Activated CD4-positive, alpha-beta memory T cell treated with anti-CD3 and anti-CD28 coated beads, Interleukin-2, amount 10 ng/mL, durations not matched to agents 7 days and 5 days (primary cell): Measurements from ENCODE around the gene NOL12. TPM values are rescaled to one million over a fixed set of nuclear protein-coding genes. Genes with fewer than 3 reads are reported as not detected.
"Not testable (repeated sequence)": the region's sequence is repeated elsewhere in the genome, so short reads cannot be mapped to it uniquely, and the experiment has no call there.

Source experiments
- CTCF ChIA-PET: fragments of 350-600 bp; sonication (Branson Sonifier 250); formaldehyde crosslinking; loops from one replicate; lab custom pipeline; 2021; ENCODE audit warnings: antibody characterized with exemption, inconsistent platforms; lab: Charles Lee
- POLR2A ChIA-PET: fragments of 350-600 bp; sonication (Branson Sonifier 250); formaldehyde crosslinking; loops from one replicate; lab custom pipeline; 2021; ENCODE audit warnings: antibody characterized with exemption; lab: Charles Lee
- DNase-seq: peaks from one replicate; pipeline ENCODE4 v3.0.0-alpha.2; 2020
- H3K27ac Mint-ChIP-seq: one replicate; pipeline ENCODE4 v1.8.0; 2021; ENCODE audit warnings: mild to moderate bottlenecking, mixed read lengths
- H3K27me3 Mint-ChIP-seq: one replicate; pipeline ENCODE4 v1.8.0; 2021; ENCODE audit warnings: mixed read lengths
- H3K36me3 Mint-ChIP-seq: one replicate; pipeline ENCODE4 v1.8.0; 2021; ENCODE audit warnings: low read depth, mixed read lengths
- H3K4me1 Mint-ChIP-seq: one replicate; pipeline ENCODE4 v1.8.0; 2021; ENCODE audit warnings: mixed read lengths
- H3K4me3 Mint-ChIP-seq: one replicate; pipeline ENCODE4 v1.8.0; 2021; ENCODE audit warnings: mild to moderate bottlenecking, mixed read lengths
- H3K9me3 Mint-ChIP-seq: one replicate; pipeline ENCODE4 v1.8.0; 2021; ENCODE audit warnings: mixed read lengths
- total RNA-seq, 2 experiments: library from RNA; stranded (reverse); gene quantifications; one replicate each; pipeline ENCODE4 v1.2.3, GENCODE V29; 2021

The NOL12 gene
- total RNA-seq, 2 experiments from 2014 or later = 36.6 to 36.9 TPM

- Mint-ChIP-seq H3K36me3 (no peaks in the 10 kb centered on the region), H3K27ac (no peak overlapping the region), H3K27me3 (no peaks in the 10 kb centered on the region), H3K4me3 (no peak overlapping the region), H3K4me1 (no peaks in the 10 kb centered on the region), H3K9me3 (no peaks in the 10 kb centered on the region)
- POLR2A ChIA-PET = no interaction called here
- CTCF ChIA-PET = no interaction called here
- no peak for DNase-seq
Observed at GRCh38 chr22:37705205-37705604, 19.1 kb downstream of the NOL12 start.

- Mint-ChIP-seq H3K9me3 (no peaks in the 10 kb centered on the region), H3K4me3 (no peak overlapping the region), H3K4me1 (no peaks in the 10 kb centered on the region), H3K27me3 (no peaks in the 10 kb centered on the region), H3K27ac (no peak overlapping the region), H3K36me3 (no peaks in the 10 kb centered on the region)
- ChIA-PET CTCF (no interaction called here), POLR2A (no interaction called here)
- DNase-seq = no peak
Observed at GRCh38 chr22:37708580-37709444, 22.7 kb downstream of the NOL12 start.

GRCh38 chr22:37709445-37709765 is 23.3 kb downstream of the NOL12 start:
- Mint-ChIP-seq H3K27ac (no peak overlapping the region), H3K27me3 (no peaks in the 10 kb centered on the region), H3K4me1 (no peaks in the 10 kb centered on the region), H3K9me3 (no peaks in the 10 kb centered on the region), H3K36me3 (no peaks in the 10 kb centered on the region), H3K4me3 (no peak overlapping the region)
- ChIA-PET POLR2A (no interaction called here), CTCF (no interaction called here)
- DNase-seq = no peak

GRCh38 chr22:37710675-37711074 is 24.5 kb downstream of the NOL12 start:
- Mint-ChIP-seq H3K36me3 (no peaks in the 10 kb centered on the region), H3K27me3 (no peaks in the 10 kb centered on the region), H3K27ac (no peak overlapping the region), H3K9me3 (no peaks in the 10 kb centered on the region), H3K4me3 (no peak overlapping the region), H3K4me1 (no peaks in the 10 kb centered on the region)
- POLR2A ChIA-PET = no interaction called here
- CTCF ChIA-PET = interaction anchor here (0.5 to 2.1 kb wide), 2 partner anchors 68 to 118 kb away, joined by 4 to 6 read pairs; no protein-coding TSS in a partner anchor
- DNase-seq = no peak

GRCh38 chr22:37711490-37711889 is 25.3 kb downstream of the NOL12 start:
- no peak for DNase-seq
- H3K27ac Mint-ChIP-seq = no peak overlapping the region
- CTCF ChIA-PET = interaction anchor here (2.1 kb wide), 1 partner anchor 69 kb away, joined by 6 read pairs; no protein-coding TSS in a partner anchor
- H3K4me3 Mint-ChIP-seq = no peak overlapping the region
- POLR2A ChIA-PET = no interaction called here
- H3K9me3 Mint-ChIP-seq = no peaks in the 10 kb centered on the region
- no peaks in the 10 kb centered on the region for H3K4me1 Mint-ChIP-seq
- H3K36me3 Mint-ChIP-seq = no peaks in the 10 kb centered on the region
- no peaks in the 10 kb centered on the region for H3K27me3 Mint-ChIP-seq

- CTCF ChIA-PET = no interaction called here
Observed at GRCh38 chr22:37713761-37714160, 27.6 kb downstream of the NOL12 start.

GRCh38 chr22:37714634-37715033 is 28.5 kb downstream of the NOL12 start:
- Mint-ChIP-seq H3K27ac (no peak overlapping the region), H3K4me3 (no peak overlapping the region), H3K36me3 (no peaks in the 10 kb centered on the region), H3K4me1 (no peaks in the 10 kb centered on the region), H3K9me3 (no peaks in the 10 kb centered on the region), H3K27me3 (no peaks in the 10 kb centered on the region)
- ChIA-PET CTCF (no interaction called here), POLR2A (interaction anchor here (0.6 kb wide), 1 partner anchor 99 kb away, joined by 3 read pairs; no protein-coding TSS in a partner anchor)
- no peak for DNase-seq

More at GRCh38 chr22:37713761-37714160, 27.6 kb downstream of the NOL12 start:
- Mint-ChIP-seq H3K27ac (no peak overlapping the region), H3K4me1 (no peaks in the 10 kb centered on the region), H3K27me3 (no peaks in the 10 kb centered on the region), H3K4me3 (no peak overlapping the region), H3K36me3 (no peaks in the 10 kb centered on the region), H3K9me3 (no peaks in the 10 kb centered on the region)
- no peak for DNase-seq
- POLR2A ChIA-PET = no interaction called here

GRCh38 chr22:37715760-37716159 is 29.6 kb downstream of the NOL12 start:
- H3K27me3 Mint-ChIP-seq = no peaks in the 10 kb centered on the region
- no peaks in the 10 kb centered on the region for H3K4me1 Mint-ChIP-seq
- ChIA-PET POLR2A (no interaction called here), CTCF (no interaction called here)
- H3K9me3 Mint-ChIP-seq = no peaks in the 10 kb centered on the region
- no peaks in the 10 kb centered on the region for H3K36me3 Mint-ChIP-seq
- no peak for DNase-seq
- H3K4me3 Mint-ChIP-seq = no peak overlapping the region
- H3K27ac Mint-ChIP-seq = no peak overlapping the region

GRCh38 chr22:37716708-37717107 is 30.6 kb downstream of the NOL12 start:
- CTCF ChIA-PET = no interaction called here
- Mint-ChIP-seq H3K27ac (no peak overlapping the region), H3K9me3 (no peaks in the 10 kb centered on the region), H3K4me3 (no peak overlapping the region), H3K36me3 (no peaks in the 10 kb centered on the region), H3K4me1 (no peaks in the 10 kb centered on the region), H3K27me3 (no peaks in the 10 kb centered on the region)
- no peak for DNase-seq
- POLR2A ChIA-PET = no interaction called here

GRCh38 chr22:37717235-37717634 is 31.1 kb downstream of the NOL12 start:
- POLR2A ChIA-PET, H3K27me3 Mint-ChIP-seq, H3K4me3 Mint-ChIP-seq, DNase-seq, H3K36me3 Mint-ChIP-seq, H3K9me3 Mint-ChIP-seq, H3K27ac Mint-ChIP-seq, CTCF ChIA-PET, H3K4me1 Mint-ChIP-seq: not testable (repeated sequence)

GRCh38 chr22:37717746-37718305 is 31.7 kb downstream of the NOL12 start:
- H3K4me3 Mint-ChIP-seq, POLR2A ChIA-PET, H3K9me3 Mint-ChIP-seq, H3K36me3 Mint-ChIP-seq, H3K27me3 Mint-ChIP-seq, H3K4me1 Mint-ChIP-seq, DNase-seq, H3K27ac Mint-ChIP-seq, CTCF ChIA-PET: not testable (repeated sequence)

GRCh38 chr22:37725551-37726240 is 39.6 kb downstream of the NOL12 start:
- no peak overlapping the region for H3K27ac Mint-ChIP-seq
- H3K9me3 Mint-ChIP-seq = no peaks in the 10 kb centered on the region
- no peak overlapping the region for H3K4me3 Mint-ChIP-seq
- no peaks in the 10 kb centered on the region for H3K36me3 Mint-ChIP-seq
- DNase-seq = no peak
- H3K4me1 Mint-ChIP-seq = peaks cover 7% of the 10 kb centered on the region
- POLR2A ChIA-PET = no interaction called here
- CTCF ChIA-PET = no interaction called here
- H3K27me3 Mint-ChIP-seq = no peaks in the 10 kb centered on the region

- Mint-ChIP-seq H3K27me3 (no peaks in the 10 kb centered on the region), H3K36me3 (no peaks in the 10 kb centered on the region), H3K9me3 (no peaks in the 10 kb centered on the region), H3K4me1 (peaks cover 7% of the 10 kb centered on the region), H3K4me3 (no peak overlapping the region), H3K27ac (no peak overlapping the region)
- ChIA-PET CTCF (no interaction called here), POLR2A (no interaction called here)
- DNase-seq = peak; percentile 28
Observed at GRCh38 chr22:37726241-37726887, 40.2 kb downstream of the NOL12 start.
